Right ventricle myocardium inferior (tissue), 1 donor: Measurements from ENCODE around the gene ANLN. TPM values are rescaled to one million over a fixed set of nuclear protein-coding genes. Genes with fewer than 3 reads are reported as not detected.
"Not testable (repeated sequence)": the region's sequence is repeated elsewhere in the genome, so short reads cannot be mapped to it uniquely, and the experiment has no call there.

Source experiments
- ATAC-seq: fragments of 200-7000 bp; cut with Tn5 transposase; one replicate; pipeline ENCODE4 v1.9.1; 2020; ENCODE audit warnings: mild to moderate bottlenecking, moderate library complexity
- DNase-seq: peaks from one replicate; pipeline ENCODE4 v3.0.0; 2021; ENCODE audit errors: missing footprints
- intact Hi-C: fragments of 100-400 bp; cut with DNase I; formaldehyde crosslinking; loops from one replicate; pipeline ENCODE4 v1.11.0; 2022
- total RNA-seq: library from RNA; stranded (reverse); fragmentation: NEBNext Ultra II Directional; extraction: Animal tissue kit (Norgen Biotek cat#: 25700); gene quantifications from one replicate; pipeline ENCODE4 v1.2.1, GENCODE V29; 2021
- donor health status: DM: no; HTN: yes; CAD: no; lungs with severe emphysema.

Gene ANLN
- total RNA-seq, 1 donor from 2014 or later = 3.3 TPM

- ATAC-seq (no peak), DNase-seq (no peak)
- intact Hi-C loops = no loop called here
These were observed 66.5 kb downstream of the ANLN start for GRCh38 chr7:36456138-36456537.

DNA sequence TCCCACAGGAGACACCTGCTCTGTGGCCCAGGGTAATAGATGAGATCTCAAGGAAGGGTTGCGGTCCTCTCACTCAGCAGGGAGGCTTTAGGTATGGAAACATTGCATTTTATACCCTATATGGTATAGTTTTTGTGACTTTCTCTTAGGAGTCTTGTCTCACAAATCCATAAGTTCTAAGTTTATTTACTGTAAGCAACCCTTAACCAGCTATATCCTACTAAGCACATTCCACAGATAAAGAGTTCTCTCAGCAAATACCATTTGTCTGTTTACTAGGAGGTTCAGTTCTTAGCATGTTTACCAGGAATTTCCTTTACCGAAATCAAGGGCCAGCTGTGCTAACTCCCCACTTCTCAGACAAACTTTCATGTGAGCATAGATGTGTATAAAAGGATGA lies 66.9 kb downstream of the ANLN start:
- ATAC-seq = no peak
- intact Hi-C loops = no loop called here
- DNase-seq = no peak

GRCh38 chr7:36459236-36459960 lies 69.7 kb downstream of the ANLN start:
- intact Hi-C loops = no loop called here
- no peak for ATAC-seq
- no peak for DNase-seq

DNA sequence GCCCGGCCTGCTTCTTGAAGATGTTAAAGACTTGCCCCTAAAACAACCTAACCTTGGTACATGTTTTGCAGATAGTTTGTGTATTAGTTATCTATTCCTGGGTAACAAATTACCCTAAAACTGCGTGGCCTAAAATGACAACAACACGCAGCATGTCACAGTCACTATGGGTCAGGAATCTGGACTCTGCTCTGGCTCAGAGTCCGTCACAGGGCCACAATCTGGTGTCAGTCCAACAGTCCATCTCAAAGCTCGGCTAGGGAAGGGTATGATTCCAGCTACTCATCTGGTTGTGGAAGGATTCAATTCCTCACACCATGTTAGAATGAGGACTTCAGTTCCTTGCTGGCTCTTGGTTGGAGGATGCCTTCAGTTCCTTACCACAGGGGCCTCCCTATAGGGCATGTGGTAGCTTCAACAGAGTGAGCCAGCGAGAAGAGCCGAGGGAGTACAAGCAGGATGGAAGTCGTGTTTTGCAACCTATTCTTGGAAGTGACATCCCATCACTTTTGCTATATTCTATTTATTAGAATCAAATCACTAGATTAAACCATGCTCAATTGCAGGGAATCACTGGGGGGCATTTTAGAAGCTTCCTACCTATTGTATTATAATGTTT lies 71.3 kb downstream of the ANLN start:
- intact Hi-C loops = no loop called here
- DNase-seq (no peak), ATAC-seq (no peak)

DNA sequence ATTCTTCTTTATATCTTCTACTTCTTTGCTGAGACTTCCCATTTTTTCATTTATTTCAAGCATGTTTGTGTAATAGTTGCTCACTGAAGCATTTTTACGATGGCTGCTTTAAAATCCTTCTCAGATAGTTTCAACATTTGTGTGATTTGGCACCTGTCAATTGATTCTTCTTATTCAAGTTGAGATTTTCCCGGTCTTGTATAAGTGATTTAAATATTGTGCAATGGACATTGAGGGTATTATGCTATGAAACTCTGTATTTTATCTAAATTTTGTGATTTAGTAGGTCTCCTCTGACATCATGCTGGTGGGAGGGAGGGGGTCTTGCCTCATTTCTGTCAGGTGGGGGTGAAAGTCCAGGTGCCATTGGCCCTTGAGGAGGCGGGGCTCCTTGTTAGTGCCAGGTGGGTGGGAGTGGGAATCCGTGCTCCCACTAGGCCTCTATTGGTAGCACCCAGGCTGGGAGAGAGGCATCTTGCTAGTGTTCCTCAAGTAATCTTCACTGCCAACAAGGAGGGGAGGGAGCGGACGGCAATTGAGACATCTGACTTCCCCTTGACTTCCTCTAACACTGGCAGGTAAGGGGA lies 73.0 kb downstream of the ANLN start:
- DNase-seq (no peak), ATAC-seq (no peak)
- intact Hi-C loops = no loop called here

GRCh38 chr7:36464271-36464670 lies 74.6 kb downstream of the ANLN start:
- intact Hi-C loops = no loop called here
- DNase-seq = no peak
- no peak for ATAC-seq

DNA sequence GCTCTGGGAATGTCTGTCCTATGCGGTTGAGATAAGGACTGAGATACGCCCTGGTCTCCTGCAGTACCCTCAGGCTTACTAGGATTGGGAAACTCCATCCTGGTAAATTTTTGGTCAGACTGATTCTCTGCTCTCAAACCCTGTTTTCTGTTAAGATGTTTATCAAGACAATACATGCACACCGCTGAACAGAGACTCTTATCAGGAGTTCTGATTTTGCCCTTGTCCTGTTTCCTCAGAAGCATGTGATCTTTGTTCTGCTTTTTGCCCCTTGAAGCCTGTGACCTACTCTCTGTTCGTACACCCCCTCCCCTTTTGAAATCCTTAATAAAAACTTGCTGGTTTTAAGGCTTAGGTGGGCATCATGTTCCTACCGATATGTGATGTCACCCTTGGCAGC lies 76.3 kb downstream of the ANLN start:
- ATAC-seq, intact Hi-C loops, DNase-seq: not testable (repeated sequence)

GRCh38 chr7:36468370-36469101 lies 78.9 kb downstream of the ANLN start:
- ATAC-seq = no peak
- intact Hi-C loops = no loop called here

DNA sequence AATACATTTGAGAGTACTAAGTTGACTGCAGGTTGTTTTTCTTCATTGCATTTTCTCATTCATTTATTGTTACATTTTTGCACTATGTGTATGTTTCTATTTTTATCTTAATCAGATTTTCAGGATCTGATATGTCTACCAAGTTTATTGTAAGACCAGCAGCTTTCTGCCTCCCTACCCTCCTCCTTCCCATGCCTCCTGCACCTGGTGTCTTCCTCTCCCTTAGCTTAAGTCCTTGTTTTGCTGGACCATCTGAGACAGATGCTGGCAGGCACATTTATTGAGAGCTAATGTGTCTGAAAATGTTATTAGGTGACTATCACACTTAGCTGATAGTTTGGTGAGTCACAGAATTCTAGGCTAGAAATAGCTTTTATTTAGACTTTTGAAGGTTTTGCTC lies 79.6 kb downstream of the ANLN start:
- intact Hi-C loops = no loop called here
- DNase-seq (no peak), ATAC-seq (no peak)

More at GRCh38 chr7:36468370-36469101, 78.9 kb downstream of the ANLN start:
- no peak for DNase-seq

DNA sequence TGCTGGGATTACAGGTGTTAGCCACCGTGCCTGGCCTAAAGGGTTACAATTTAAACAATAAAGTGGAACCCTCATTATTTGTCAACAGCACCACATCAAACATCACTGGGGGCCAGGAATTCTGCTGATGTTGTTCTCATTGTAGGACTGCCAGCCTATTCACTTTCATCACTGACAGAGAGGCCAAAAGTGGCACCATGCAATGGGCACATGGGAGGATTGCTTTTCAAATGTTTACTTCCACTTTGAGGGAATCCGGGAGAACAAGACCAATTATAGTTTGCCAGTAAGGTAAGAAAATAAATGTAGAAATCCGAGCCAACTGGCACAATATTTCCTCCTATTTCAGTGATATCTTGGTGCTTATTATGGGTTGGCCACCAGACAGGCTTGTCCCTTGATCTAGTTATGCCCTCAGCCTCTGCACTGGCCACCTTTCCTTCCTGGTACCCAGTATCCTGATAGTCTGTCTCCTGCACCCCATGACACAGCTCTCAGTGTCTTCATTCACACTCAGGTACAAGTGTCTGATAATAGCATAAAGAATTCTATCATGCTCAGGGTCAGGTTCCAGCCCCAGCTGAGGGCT lies 82.6 kb downstream of the ANLN start:
- intact Hi-C loops = no loop called here
- ATAC-seq = no peak
- no peak for DNase-seq

DNA sequence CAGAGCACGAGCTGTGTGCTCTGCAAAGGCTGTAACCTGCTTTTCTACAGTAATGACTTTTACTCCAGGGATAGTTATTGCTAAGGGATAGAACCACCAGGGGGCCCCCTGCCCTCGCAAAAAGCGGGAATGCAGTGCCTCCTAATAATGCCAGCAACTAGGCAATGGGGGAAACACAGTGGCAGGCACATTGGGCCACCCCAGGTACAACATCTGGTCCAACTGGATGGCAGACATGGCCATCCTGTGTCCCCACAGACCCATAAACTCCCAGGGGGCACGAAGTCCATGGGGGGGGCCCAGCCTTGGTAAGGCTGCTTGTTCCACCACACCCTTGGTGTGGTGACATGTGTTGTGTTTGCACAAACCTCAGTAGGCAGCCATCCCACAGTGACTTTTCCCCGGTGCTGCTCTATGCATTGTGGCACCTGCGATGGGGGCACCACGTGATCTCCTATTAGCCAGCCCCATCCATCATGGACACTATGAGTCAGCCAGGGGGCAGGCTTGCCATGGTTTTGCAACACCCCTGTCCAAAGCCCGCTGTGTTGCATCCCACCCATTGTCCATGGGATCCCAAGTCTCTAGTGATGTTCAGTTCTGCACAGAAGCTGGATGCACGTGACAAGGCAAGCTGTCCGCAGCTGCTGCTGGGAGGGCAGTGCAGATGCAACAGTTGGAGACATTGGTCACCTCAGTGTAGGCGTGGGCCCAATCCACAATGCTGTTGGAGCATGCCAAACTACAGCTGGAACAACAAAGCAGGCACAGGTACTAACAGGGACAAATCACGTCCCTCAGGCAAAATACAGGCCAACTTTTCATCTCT lies 84.0 kb downstream of the ANLN start:
- DNase-seq = no peak
- intact Hi-C loops = no loop called here
- ATAC-seq = no peak

GRCh38 chr7:36474283-36475010 lies 84.8 kb downstream of the ANLN start:
- DNase-seq = no peak
- intact Hi-C loops = no loop called here
- ATAC-seq = no peak

GRCh38 chr7:36475011-36475342 lies 85.3 kb downstream of the ANLN start:
- intact Hi-C loops = no loop called here

GRCh38 chr7:36475381-36475780 lies 85.7 kb downstream of the ANLN start:
- ATAC-seq (no peak), DNase-seq (no peak)
- intact Hi-C loops = no loop called here

More at GRCh38 chr7:36475011-36475342, 85.3 kb downstream of the ANLN start:
- ATAC-seq (no peak), DNase-seq (no peak)

DNA sequence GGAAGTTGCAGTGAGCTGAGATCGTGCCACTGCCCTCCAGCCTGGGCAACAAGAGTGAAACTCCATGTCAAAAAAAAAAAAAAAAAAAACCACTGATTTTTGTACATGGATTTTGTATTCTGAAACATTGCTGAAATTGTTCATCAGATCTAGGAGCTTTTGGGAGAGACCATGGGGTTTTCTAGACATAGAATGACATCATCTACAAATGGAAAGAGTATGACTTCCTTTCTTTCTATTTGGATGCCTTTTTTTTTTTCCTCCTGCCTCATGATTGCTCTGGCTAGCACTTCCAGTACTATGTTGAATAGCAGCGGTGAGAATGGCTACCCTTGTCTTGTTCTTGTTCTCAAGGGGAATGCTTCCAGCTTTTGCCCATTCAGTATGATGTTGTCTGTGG lies 89.1 kb downstream of the ANLN start:
- DNase-seq = no peak
- intact Hi-C loops = no loop called here
- no peak for ATAC-seq

- ATAC-seq, DNase-seq, intact Hi-C loops: not testable (repeated sequence)
These were observed 94.2 kb downstream of the ANLN start for GRCh38 chr7:36483853-36484252.

- intact Hi-C loops = no loop called here
- DNase-seq (no peak), ATAC-seq (no peak)
These were observed 94.6 kb downstream of the ANLN start for GRCh38 chr7:36484265-36484664.

- no peak for ATAC-seq
- no peak for DNase-seq
- intact Hi-C loops = loop anchor here (5.0 kb wide), 1 partner anchor 186 kb away; no protein-coding TSS in a partner anchor
These were observed 96.7 kb downstream of the ANLN start for GRCh38 chr7:36486336-36486735.
